ENCODE data around the gene URI1.

DNA sequence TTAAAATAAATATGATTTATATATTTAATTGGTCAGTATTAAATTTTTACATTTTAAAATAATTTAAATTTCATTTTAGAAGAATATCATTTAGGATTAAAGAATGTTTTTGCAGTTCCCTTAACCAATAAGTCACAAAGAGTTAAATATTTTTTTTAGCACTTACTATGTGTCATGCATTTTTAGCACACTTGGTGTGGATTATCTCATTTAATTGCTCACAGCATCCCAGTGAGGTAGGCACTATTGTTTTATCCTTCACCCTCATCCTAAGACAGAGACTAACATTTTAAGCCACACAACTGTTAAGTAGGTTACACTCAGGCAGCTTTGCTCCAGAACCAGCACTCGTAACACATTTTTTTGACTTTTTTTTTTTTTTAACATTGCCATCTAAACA, 78.2 kb downstream of the URI1 start:
- TF ChIP-seq, protein P1, sequence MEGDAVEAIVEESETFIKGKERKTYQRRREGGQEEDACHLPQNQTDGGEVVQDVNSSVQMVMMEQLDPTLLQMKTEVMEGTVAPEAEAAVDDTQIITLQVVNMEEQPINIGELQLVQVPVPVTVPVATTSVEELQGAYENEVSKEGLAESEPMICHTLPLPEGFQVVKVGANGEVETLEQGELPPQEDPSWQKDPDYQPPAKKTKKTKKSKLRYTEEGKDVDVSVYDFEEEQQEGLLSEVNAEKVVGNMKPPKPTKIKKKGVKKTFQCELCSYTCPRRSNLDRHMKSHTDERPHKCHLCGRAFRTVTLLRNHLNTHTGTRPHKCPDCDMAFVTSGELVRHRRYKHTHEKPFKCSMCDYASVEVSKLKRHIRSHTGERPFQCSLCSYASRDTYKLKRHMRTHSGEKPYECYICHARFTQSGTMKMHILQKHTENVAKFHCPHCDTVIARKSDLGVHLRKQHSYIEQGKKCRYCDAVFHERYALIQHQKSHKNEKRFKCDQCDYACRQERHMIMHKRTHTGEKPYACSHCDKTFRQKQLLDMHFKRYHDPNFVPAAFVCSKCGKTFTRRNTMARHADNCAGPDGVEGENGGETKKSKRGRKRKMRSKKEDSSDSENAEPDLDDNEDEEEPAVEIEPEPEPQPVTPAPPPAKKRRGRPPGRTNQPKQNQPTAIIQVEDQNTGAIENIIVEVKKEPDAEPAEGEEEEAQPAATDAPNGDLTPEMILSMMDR (IDR thresholded peaks at IDR 0.05): no peak
- no peak for TF ChIP-seq POLR2A (IDR thresholded peaks at IDR 0.05)

Data from body of pancreas (tissue), 4 donors.